Stimulated activated CD8-positive, alpha-beta memory T cell treated with anti-CD3 and anti-CD28 coated beads, Interleukin-2, amount 100 ng/mL, for 1 hour (primary cell): ENCODE data around the gene CDH23.

Source experiments
- DNase-seq, 2 donors: peaks; one replicate each; pipeline ENCODE4 v3.0.0-alpha.2; 2020; ENCODE audit warnings: low read depth in 2 of 2

Gene CDH23

GRCh38 chr10:71640607-71641006 is 243.9 kb downstream of the CDH23 start:
- DNase-seq = no peak

GRCh38 chr10:71641449-71641848 is 244.7 kb downstream of the CDH23 start:
- DNase-seq = no peak

- no peak for DNase-seq
Observed at GRCh38 chr10:71641986-71642385, 245.3 kb downstream of the CDH23 start.

GRCh38 chr10:71643904-71644303 is 247.2 kb downstream of the CDH23 start:
- DNase-seq = no peak

GRCh38 chr10:71644307-71645180 is 247.8 kb downstream of the CDH23 start:
- DNase-seq = no peak

- no peak for DNase-seq
Observed at GRCh38 chr10:71645185-71645584, 248.5 kb downstream of the CDH23 start.

GRCh38 chr10:71646037-71646436 is 249.3 kb downstream of the CDH23 start:
- no peak for DNase-seq

GRCh38 chr10:71646592-71647292 is 250.0 kb downstream of the CDH23 start:
- DNase-seq = no peak

- DNase-seq = no peak
Observed at GRCh38 chr10:71647526-71648253, 251.0 kb downstream of the CDH23 start.

- DNase-seq = no peak
Observed at GRCh38 chr10:71648254-71648932, 251.7 kb downstream of the CDH23 start.

GRCh38 chr10:71648933-71649320 is 252.2 kb downstream of the CDH23 start:
- DNase-seq = no peak

- no peak for DNase-seq
Observed at GRCh38 chr10:71649631-71650030, 252.9 kb downstream of the CDH23 start.

- no peak for DNase-seq
Observed at GRCh38 chr10:71650397-71650796, 253.7 kb downstream of the CDH23 start.

- no peak for DNase-seq
Observed at GRCh38 chr10:71651428-71651827, 254.7 kb downstream of the CDH23 start.

GRCh38 chr10:71651928-71652327 is 255.2 kb downstream of the CDH23 start:
- DNase-seq = no peak

- no peak for DNase-seq
Observed at GRCh38 chr10:71653044-71653443, 256.3 kb downstream of the CDH23 start.

GRCh38 chr10:71656220-71656619 is 259.5 kb downstream of the CDH23 start:
- DNase-seq = no peak

- DNase-seq = no peak
Observed at GRCh38 chr10:71657604-71658466, 261.1 kb downstream of the CDH23 start.

GRCh38 chr10:71658467-71658745 is 261.7 kb downstream of the CDH23 start:
- DNase-seq = no peak

- no peak for DNase-seq
Observed at GRCh38 chr10:71659111-71659634, 262.5 kb downstream of the CDH23 start.

- DNase-seq = no peak
Observed at GRCh38 chr10:71659737-71660136, 263.0 kb downstream of the CDH23 start.
